Colon (tissue), 2 donors: ENCODE measurements around the gene CIITA.

Source experiments
- FAIRE-seq: peaks from 2 replicates; lab custom pipeline; 2012; peaks lifted over from hg19 to GRCh38; lab: Jason Lieb, UNC
- donor health status: control.
- donor health status: control.

The CIITA gene

GRCh38 chr16:10878644-10879501, 1.9 kb downstream of the CIITA start:
- no peak for FAIRE-seq

- FAIRE-seq, result no peak
Observed at GRCh38 chr16:10879681-10880589, 2.9 kb downstream of the CIITA start.

DNA sequence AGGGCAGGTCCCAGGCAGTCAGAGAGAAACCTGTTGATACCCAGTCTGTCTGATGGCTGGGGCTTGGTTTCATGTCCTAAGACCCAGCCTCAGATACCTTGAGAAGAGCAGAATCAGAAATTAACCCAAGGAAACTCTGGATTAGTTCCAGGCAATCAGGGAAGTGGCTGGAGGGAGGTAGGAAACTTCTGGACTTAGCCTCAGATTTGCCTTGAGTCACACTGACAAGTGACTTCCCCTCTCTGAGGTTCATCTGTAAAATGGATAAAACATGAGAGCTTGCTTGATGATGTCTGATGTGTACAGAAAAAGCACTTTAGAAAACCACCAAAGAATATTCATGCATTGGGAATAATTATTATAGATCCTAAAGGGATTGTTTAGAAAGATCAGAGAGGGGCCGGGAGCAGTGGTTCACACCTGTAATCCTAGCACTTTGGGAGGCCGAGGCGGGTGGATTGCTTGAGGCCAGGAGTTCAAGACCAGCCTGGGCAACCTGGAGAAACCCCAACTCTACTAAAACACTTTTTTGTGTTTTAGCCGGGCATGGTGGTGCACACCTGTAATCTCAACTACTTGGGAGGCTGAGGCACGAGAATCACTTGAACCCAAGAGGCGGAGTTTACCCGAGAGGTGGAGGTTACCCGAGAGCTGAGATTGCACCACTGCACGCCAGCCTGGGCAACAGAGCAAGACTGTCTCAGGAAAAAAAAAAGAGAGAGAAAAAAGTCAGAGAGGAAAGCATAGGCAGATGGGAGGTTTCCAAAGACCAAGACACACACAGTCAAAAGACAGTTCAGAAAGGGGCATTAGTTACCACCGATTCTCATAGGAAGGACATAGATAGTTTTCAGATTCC, 3.8 kb downstream of the CIITA start:
- FAIRE-seq, result no peak

DNA sequence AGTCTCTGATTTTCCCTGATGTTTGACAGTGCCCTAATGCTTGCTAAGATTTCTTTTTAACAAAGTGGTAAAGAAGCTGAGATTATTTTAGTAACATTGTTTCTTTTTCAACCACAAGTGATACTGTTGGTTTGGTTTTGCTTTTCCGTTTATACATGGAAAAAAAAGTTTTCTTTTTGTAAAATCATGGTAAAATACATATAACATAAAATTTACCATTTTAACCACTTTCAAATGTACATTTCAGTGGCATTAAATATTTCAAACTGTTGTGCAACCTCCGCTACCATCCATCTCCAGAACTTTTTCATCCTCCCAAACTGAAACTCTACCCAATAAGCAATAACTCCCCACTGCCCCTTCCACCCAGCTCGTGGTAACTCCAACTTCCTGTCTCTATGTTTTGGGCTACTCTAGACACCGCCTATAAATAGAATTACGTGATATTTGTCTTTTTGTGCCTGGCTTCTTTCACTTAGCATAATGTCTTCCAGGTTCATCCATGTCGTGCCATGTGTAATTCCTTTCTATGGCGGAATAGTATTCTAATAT, 4.6 kb downstream of the CIITA start:
- no peak for FAIRE-seq

- FAIRE-seq, result no peak
Observed at GRCh38 chr16:10883004-10883403, 6.0 kb downstream of the CIITA start.

DNA sequence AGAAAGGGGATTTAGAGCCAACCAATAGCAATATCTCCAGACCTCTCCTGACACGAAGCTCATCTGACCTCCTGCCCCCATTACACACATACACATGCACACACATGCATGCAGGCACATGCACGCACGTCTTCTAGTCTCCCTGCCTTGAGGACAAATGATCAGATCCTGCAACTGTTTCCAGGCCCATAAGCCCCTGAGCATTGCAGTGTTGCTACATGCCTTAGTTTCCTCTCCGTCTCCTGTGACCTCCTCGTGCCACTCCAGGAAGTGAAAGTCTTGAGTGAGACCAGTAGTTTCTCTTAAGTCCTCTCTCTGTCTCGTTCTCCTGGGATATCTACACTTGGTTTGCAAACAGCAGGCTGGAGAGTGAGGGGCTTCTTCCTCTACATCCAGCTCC, 8.2 kb downstream of the CIITA start:
- FAIRE-seq, result no peak

GRCh38 chr16:10888320-10888937, 11.4 kb downstream of the CIITA start:
- no peak for FAIRE-seq

- FAIRE-seq, result no peak
Observed at GRCh38 chr16:10889855-10890254, 12.9 kb downstream of the CIITA start.

DNA sequence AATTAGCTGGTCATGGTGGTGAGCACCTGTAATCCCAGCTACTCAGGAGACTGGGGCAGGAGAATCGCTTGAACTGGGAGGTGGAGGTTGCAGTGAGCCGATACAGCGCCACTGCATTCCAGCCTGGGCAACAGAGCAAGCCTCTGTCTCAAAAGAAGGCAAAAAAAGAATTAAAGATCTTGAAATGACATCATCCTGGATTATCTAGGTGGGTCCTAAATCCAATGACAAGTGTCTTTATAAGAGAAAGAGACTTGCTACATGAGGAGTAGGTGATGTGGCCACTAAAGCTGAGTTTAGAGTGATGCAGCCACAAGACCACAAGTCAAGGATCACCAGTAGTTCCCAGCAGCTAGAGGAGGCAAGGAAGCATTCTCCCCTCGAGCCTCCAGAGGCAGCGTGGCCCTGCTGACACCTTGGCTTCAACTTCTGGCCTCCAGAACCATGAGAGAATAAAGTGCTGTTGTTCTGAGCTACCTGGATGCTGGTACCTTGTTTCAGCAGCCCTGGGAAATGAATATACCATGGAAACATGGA, 15.8 kb downstream of the CIITA start:
- FAIRE-seq, result no peak

DNA sequence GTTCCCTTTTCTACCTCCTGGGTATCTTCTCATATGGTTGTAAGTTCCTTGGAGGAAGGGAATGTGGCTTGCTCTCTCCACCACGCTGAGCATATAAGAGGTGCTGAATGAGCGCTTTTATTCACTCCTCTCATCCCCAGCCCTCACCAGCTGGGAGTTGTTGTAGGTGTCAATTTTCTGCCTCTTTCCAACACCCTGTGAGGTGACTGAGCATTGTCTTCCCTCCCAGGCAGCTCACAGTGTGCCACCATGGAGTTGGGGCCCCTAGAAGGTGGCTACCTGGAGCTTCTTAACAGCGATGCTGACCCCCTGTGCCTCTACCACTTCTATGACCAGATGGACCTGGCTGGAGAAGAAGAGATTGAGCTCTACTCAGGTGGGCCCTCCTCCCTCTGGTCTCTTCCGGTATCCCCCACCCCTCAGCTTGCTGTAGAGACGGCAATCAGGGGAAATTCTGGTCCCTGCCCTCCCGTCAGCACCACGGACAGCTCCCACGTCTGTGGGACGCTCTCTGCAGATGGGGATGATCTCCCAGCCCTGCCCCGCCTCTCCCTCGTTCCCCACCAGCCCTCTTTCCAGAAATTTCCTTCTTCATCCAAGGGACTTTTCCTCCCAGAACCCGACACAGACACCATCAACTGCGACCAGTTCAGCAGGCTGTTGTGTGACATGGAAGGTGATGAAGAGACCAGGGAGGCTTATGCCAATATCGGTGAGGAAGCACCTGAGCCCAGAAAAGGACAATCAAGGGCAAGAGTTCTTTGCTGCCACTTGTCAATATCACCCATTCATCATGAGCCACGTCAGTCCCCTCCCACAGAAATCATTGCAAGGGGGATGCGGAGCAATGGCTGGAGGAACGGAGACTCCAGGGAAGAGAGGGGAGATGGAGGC, 18.3 kb downstream of the CIITA start:
- no peak for FAIRE-seq

GRCh38 chr16:10896165-10896564, 19.2 kb downstream of the CIITA start:
- FAIRE-seq, result no peak

- no peak for FAIRE-seq
Observed at GRCh38 chr16:10896723-10897122, 19.7 kb downstream of the CIITA start.

DNA sequence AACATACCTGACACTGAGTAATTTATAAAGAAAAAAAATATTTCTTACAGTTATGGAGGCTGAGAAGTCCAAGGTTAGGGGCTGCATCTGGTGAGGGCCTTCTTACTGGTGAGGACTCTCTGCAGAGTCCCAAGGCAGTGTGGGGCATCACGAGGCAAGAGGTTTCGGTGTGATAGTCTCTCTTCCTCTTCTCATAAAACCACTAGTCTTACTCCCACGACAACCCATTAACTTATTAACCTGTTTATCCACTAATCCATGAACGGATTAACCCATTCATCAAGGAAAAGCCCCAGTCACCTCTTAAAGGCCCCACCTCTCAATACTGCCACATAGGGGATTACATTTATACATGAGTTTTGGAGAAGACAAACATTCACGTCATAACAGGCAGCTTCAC, 20.1 kb downstream of the CIITA start:
- FAIRE-seq, result no peak

DNA sequence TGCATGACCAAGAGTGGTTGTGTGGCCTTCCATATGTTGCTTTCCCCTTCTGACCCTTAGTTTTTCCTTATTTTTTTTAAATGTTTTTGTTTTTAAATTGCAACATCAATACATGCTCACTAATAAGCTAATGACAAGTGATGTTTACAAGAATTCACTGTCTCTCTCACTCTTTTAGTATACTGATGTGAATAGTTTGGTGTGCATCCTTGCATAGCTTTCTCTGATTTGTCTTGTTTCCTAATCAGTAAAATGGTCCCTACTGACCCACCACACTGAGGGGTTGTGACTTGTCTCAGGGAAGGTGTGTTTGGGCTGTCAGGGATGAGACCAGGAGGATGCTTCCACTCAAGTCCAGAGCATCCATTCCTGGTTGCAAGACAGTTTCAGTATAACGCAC, 26.0 kb downstream of the CIITA start:
- no peak for FAIRE-seq

- FAIRE-seq, result no peak
Observed at GRCh38 chr16:10906482-10906881, 29.5 kb downstream of the CIITA start.

- no peak for FAIRE-seq
Observed at GRCh38 chr16:10906914-10907756, 30.1 kb downstream of the CIITA start.

DNA sequence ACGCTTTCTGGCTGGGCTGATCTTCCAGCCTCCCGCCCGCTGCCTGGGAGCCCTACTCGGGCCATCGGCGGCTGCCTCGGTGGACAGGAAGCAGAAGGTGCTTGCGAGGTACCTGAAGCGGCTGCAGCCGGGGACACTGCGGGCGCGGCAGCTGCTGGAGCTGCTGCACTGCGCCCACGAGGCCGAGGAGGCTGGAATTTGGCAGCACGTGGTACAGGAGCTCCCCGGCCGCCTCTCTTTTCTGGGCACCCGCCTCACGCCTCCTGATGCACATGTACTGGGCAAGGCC, 30.7 kb downstream of the CIITA start:
- no peak for FAIRE-seq

DNA sequence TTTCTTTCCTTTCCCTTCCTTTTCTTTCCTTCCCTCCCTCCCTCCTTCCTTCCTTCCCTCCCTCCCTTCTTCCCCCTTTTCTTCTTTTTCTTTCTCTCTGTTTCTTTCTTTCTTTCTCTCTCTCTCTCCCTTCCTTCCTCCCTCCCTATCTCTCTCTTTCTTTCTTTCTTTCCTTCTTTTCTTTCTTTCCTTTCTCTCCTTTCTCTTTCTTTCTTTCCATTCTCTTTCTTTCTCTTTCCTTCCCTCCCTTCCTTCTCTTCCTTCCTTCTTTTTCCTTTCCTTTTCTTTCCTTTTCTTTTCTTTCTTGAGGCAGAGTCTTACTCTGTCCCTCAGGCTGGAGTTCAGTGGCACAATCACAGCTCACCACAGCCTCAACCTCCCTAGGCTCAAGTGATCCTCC, 34.3 kb downstream of the CIITA start:
- no peak for FAIRE-seq

DNA sequence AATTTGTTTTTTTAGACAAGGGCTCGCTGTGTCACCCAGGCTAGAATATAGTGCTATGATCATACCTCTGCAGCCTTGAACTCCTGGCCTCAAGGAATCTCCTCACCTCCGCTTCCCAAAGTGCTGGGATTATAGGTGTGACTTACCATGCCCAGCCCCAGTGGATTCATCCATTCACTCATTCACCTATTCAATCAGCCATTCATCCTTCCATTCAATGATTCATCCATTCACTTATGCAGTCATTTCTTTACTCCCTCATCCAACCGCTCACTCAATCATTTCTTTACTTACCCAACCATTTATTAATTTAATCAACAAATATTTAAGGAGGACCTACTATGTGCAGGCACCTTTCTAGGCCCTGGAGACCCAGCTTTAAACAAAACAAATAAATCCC, 39.5 kb downstream of the CIITA start:
- FAIRE-seq, result no peak
